CD4-positive, alpha-beta T cell treated with Interleukin-4 for 1 hour (primary cell): ENCODE measurements around the gene SMC1B.
"Not testable (repeated sequence)": the region's sequence is repeated elsewhere in the genome, so short reads cannot be mapped to it uniquely, and the experiment has no call there.

Experiments
- DNase-seq, 2 donors: peaks; one replicate each; pipeline ENCODE4 v3.0.0-alpha.2; 2020 to 2022

SMC1B gene

DNA sequence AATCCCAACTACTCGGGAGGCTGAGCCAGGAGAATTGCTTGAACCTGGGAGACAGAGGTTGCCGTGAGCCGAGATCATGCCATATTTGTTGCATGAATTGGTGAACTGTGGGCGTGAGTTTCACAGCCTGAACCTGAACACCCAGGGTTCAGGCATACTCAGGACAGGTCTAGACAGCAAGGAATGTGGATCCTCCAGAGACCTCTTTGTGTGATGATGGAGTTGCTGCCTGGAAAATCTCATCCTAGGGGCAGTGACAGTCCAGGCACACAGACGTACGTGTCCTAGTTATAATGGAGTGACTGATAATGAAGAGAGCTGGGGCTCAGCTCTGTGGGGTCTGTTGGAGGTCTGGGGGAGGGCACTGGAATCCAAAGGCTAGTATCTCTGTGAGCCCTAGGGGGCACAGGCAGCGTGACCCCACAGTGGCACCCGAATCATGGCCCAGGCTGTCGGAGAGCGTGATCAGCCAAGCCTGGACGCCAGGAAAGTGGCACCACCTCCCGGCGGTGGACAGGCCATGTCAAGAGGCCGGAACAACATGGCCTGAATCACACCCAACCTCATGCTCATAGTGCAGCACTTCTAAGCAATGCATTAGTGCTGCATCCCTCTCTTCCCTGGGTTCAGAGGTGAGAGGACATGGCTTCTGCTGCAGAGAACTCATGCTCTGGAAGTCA, 31.8 kb upstream of the SMC1B start:
- DNase-seq = no peak

DNA sequence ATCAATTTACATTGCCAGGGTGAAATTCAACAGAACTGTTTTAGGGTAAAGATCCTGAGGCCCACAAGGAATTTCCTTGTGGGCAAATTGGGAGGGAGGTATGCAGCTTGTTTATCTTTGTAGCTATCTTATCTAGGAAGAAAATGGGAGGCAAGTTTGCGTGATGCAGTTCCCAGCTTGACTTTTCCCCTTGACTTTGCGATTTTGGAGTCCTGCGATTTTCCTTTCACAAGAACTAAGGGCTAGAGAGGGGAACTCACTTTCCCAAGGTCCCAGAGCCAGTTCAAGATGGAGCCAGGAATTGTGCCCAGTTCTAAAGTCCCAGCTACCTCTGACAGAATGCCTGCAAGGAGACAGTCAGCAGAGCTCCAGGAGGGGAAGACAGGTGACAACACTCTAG, 30.8 kb upstream of the SMC1B start:
- DNase-seq = no peak

DNA sequence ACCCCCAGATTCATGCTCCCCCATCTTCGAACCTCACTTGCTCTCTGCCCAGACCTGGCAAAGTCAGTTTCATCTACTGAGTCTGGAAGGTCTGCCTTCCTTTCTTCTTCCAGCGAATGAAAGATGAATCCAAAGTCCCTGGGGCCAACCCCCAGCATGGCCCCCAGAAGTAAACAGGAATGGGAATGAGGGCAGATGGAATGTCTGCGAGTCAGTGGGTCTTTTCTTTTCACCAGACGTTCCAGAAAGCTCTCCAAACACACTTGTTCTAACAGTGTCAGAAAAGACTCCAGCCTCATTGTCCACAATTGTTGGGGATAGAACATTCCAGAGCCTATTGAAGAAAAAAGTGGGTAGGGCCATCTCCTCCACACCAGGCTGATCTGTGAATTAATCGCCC, 28.7 kb upstream of the SMC1B start:
- no peak for DNase-seq

DNA sequence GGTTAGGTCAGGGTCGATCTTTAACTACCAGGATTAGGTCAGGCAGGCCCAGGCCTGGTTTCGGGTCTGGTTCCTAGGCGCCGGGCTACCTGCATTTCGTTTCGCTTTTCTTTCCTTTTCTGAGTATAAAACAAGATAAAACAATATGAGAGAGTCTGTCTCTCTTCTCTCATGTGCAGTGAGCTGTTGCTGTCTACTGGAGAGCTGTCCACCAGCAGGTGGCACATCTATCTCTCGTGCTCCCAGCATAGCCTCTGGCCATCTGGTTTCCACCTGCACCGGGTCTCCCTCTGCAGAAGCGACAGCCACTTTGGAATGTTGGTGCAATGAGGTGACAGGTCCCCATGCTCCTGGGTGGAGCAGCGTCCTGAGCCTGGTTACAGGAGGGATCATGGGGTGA, 27.7 kb upstream of the SMC1B start:
- DNase-seq = peak; percentile 18 to 33

DNA sequence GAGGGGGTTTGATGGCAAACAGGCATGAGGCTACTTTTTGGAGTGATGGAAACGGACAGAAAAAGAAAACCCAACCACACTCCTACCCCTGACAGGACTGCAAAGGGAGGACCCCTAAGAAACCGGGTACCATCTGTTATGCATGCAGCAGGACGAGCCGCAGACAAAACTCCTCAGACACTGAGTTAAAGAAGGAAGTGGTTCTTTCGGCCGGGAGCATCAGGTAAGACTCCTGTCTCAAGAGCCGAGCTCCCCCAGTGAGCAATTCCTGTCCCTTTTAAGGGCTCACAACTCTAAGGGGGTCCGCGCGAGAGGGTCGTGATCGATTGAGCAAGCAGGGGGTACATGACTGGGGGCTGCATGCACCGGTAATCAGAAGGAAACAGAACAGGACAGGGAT, 27.3 kb upstream of the SMC1B start:
- peak in 1 of 2 donors; percentile 16 for DNase-seq

DNA sequence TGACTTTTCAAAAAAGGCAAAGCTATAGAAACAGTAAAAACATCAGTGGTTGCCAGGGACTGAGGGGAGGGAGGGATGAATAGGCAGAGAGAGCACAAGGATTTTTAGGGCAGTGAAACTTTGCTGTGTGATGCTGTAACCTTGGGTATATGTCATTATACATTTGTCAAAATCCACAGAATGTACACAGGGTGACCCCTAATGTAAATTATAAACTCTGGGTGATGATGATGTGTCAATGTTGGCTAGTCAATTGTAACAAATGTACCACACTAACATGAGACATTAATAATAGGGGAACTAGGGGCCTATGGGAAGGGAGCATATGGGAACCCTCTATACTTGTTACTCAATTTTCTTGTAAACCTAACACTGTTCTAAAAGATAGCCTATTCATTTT, 24.9 kb upstream of the SMC1B start:
- DNase-seq = no peak

DNA sequence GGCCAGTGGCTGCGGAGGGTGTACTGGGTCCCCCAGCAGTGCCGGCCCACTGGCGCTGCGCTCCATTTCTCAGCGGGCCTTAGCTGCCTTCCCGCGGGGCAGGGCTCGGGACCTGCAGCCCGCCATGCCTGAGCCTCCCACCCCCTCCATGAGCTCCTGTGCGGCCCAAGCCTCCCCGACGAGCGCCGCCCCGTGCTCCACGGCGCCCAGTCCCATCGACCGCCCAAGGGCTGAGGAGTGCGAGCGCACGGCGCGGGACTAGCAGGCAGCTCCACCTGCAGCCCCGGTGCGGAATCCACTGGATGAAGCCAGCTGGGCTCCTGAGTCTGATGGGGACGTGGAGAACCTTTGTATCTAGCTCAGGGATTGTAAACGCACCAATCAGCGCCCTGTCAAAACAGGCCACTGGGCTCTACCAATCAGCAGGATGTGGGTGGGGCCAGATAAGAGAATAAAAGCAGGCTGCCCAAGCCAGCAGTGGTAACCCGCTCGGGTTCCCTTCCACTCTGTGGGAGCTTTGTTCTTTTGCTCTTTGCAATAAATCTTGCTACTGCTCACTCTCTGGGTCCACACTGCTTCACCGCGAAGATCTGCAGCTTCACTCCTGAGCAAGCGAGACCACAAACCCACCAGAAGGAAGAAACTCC, 23.6 kb upstream of the SMC1B start:
- DNase-seq = not testable (repeated sequence)

DNA sequence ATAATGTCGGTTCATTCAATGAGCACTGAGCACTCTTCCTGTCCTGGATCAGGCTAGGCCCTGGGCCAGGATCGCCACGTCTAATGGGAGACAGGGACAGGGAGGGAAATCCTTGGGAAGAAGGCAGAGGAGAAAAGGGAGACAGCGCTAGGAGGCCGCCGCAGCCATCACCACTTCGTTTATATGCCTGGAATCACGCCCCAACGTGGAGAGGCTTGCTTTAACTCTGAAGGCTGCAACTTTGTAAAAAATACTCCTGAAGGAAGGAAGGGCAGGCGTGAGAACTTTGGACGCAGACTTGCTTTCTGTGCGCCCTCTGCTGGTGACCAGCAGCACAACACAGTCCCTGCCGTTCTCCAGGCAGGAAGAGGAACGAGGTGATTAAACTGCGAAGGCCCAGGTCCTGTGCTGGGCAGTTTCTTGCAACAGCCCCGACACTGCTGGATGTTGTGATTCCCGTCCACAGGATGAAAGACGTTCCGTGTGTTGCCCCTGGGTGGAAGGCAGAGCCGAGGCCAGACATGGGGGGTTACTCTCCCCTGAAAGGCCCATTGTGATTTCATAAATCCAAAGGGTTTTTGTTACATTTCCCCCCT, 22.2 kb upstream of the SMC1B start:
- DNase-seq = peak; percentile 84 to 85

DNA sequence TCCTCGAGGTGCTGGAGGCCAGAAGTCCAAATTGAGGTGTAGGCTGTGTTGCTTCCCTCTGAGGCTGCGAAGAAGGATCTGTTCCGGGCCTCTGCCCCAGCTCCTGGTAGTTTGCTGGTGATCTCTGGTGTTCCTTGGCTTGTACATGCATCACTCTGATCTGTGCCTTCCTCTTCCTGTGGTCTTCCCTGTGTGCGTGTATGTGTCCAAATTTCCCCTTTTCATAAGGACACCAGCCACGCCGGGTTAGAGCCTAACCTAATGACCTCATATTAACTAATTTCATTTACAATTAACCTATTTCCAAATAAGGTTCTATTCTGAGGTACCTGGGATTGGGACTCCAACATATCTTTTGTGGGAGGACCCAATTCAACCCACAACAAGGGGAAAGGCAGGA, 21.6 kb upstream of the SMC1B start:
- DNase-seq = no peak

DNA sequence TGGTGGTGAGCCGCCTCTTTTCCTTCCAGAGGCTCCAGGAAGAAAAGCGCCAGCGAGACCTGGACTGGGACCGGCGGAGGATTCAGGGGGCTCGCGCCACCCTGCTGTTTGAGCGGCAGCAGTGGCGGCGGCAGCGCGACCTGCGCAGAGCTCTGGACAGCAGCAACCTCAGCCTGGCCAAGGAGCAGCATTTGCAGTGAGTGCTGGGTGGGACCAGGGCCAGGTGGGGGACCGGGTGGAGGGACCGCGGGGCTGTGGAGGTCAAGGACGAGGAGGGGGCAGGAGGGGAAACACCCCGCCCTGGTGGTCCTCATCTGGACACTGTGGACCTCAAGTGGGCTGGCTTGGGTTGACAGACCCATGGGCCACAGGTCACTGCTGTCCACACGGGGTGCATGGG, 17.5 kb upstream of the SMC1B start:
- no peak for DNase-seq

DNA sequence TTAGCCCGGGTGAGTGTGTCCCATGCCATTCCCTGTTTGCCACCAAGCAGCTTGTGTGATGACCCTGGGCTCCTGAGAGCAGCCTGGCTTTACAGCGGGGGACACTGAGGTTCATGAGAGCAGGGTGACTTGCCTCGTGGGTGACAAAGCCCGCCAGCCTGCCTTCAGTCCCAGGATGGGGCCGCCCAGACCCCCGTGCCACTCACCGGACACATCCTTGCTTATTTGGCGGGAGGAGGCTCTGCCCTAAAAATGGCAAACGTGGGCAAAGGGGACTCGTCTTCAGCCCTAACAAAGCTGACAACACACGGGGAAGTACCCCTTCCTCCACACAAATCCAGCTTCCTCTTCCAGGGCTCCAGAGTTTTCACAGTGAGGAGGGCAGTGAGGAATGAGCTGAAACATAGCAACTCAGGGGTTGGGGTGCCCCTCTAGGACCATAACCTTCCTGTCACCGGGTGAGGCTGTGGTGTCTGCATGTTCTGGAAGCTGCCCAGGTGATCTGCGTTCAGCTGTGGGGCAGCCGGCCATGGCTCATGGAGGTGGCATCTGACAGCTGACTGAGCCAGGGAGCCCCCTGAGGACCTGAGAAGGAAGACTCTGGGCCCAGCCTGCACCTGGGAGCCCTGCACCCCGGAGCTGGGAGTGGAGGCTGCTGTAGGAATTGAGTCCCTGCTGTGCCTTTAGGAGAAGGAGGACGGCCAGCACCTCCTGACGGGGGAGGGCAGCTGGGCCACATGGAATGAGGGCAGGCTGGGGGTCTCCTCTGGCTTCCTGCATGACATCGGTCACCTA, 16.8 kb upstream of the SMC1B start:
- no peak for DNase-seq

DNA sequence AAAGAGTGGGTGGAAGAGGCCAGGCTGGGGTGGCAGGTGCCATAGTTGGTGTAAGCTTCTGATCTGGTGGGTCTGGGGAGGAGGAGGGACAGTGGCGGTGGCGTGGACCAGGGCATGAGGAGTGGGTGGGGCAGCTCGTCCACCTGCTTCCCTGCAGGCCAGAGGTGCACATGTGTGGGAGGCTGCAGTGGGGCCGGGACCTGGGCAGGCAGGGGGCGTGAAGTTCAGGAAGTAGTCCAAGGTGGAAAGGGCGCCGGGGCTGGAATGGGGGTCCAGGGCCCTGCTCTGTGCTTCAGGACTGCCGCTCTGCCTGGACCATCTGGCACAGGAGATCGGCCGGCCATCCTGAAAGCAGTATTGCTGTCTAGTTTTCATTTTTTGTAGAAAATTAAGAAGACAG, 16.0 kb upstream of the SMC1B start:
- no peak for DNase-seq

DNA sequence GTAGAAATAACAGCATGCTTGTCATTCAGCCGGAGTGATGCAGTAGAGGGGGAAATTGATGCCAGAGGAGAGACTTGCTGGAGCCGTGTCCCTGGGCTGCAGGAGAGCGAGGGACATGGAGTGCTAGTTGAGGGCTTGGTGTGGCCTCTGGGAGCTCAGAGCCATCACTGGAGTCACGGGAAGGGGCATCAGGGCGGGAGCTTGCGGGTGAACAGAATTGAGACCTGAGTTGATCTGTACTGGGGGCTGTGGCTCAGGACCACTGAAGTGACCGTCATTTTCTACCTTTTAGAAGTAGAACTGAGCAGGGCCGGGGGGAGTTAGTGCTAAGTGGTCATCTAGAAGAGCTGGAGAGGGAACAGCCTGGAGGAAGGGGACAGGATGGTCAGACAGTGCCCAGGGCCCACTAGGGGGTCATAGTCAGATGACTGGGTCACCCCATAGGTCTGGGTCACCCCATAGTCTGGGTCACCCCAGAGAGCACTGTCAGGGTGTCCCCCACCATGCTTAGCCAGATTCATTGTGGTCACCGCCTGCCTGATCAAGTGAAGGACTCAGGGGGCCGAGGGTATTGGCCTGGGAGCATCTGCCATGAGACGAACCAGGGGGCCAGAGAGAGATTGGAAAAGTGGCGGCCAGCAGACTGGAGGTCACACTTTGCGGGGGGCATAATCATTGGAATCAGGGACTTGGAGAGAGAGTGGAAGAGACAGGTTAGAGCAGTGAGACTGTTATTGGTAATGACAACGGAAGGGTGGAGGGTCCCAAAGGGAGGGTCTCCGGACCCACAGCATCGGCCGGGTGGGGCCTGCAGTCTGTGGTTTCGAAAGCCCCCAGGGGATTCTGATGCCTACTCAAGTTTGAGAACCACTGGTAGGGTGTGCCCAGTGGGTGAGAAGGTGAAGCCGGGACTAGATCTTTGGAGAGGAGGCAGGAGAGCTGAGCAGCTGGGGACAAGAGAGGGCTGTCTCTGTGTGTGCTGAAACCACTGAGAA, 15.3 kb upstream of the SMC1B start:
- DNase-seq = no peak

DNA sequence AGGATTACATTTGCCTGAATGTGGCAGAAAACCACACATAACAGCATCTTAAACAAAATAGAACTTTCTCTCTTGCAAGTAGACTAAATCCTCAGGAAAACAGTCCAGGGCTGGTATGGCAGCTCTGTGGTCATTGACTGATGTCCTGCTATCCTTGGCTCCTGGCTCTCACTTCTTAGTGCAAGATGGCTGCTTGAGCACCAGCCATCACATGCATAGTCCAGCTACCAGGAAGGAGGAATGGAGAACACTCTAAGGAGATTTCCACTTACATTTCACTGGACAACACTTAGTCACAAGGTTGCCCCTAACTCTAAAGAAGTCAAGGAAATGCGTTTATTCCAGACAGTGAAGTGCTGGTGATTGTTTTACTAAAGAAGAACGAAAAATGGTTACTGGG, 13.7 kb upstream of the SMC1B start:
- DNase-seq = no peak

DNA sequence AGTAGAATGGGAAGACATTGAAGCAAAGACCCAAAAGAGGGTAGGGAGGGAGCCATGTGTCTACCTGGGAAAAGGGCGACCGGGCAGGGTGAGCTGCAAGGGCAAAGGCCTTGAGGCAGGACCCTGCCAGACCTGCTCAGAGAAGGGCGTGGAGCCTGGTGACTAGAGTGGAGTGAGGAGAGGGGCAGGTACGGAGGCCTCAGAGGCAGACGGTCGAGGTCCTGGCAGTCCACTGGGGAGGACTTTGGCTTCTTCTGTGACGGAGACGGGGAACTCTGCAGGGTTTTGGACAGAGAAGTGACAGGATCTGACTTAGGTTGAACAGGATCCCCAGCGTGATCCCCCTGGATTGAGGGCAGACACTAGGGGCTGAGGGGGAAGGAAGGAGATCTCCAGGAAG, 13.0 kb upstream of the SMC1B start:
- DNase-seq = no peak

DNA sequence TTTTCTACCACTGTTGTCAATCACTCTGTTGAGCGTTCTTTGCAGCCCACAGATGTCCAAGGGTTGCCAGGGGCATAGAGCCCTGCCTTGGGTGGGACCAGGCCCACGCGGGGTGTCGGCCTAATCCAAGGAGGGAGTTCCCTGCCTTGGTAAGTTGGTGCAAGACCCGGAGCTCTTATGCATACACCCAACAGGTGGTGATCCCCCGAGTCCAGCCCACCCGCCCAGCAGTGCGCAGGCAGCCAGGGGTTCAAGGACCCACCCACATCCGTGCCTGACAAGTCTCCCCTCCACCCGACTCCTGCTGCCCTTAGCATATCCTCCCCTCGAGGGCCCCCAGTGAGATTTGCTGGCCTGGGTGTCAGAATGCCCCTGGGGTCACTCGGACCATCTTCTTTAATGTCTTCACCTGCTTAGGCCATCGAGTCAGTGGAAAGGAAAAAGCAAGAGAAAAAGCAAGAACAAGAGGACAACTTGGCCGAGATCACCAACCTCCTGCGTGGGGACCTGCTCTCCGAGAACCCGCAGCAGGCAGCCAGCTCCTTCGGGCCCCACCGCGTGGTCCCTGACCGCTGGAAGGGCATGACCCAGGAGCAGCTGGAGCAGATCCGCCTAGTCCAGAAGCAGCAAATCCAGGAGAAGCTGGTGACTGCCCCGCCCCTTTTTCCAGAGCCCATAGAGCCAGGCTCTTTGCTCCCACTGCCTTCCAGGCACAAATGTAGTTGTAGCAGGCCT, 12.3 kb upstream of the SMC1B start:
- DNase-seq = no peak

DNA sequence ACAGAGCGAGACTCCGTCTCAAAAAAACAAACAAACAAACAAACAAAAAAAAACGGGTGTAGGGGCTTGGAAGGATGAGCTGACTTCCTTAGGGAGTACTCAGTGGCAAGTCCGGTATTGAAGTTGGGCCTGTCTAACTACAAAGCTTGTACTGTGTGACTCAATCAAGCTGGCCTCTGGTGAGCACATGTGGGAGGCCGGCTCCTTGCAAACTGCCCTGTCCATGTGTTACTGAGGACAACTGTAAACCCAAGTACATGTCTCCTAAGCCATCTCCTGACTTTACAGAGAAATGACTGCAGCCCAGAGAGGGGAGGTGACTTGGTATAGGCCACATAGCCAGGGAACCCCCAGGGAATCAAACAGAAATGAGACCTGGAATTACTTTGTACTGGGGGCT, 11.7 kb upstream of the SMC1B start:
- DNase-seq = no peak

DNA sequence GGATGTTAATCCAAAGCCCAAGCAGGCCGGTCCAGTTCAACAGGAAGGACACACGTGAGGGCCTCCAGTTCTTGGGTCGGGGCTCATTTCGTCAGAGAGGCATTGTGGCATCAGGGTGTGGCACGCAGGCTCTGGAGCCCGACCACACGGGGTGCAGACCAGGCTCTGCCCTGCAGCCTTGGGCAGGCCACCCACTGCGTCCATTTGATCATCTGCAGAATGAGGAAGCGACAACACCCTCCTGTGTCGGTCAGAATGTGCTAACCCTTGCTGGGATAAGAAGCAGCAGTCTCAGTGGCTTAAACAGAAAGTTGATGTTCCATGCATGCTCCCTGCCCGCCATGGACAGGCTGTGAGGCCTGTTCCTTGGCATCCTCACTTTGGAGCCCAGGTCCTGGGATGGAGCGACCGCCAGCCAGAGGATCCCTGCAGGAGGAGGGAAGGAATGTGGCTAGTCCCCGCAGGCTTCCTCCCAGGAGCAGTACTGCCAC, 10.9 kb upstream of the SMC1B start:
- DNase-seq = peak in 1 of 2 donors; percentile 70

DNA sequence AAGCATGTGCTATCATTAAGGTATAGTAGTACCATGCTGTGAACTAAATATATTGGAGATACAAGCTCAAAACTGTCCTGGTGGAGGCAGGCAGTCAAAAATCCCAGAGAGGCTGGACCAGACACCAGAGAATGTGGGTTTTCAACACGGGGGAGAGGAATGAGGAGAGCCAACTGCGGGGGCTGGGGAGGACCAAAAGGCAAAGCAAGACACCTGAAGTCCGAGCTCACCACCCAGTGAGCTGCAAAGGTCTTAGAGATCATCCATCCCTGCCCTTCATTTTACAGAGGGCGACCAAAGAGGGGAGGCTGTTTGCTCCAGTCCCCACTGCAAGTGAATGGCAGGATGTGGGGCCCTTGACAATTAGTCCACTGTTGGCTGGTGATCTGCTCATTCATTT, 10.1 kb upstream of the SMC1B start:
- no peak for DNase-seq

DNA sequence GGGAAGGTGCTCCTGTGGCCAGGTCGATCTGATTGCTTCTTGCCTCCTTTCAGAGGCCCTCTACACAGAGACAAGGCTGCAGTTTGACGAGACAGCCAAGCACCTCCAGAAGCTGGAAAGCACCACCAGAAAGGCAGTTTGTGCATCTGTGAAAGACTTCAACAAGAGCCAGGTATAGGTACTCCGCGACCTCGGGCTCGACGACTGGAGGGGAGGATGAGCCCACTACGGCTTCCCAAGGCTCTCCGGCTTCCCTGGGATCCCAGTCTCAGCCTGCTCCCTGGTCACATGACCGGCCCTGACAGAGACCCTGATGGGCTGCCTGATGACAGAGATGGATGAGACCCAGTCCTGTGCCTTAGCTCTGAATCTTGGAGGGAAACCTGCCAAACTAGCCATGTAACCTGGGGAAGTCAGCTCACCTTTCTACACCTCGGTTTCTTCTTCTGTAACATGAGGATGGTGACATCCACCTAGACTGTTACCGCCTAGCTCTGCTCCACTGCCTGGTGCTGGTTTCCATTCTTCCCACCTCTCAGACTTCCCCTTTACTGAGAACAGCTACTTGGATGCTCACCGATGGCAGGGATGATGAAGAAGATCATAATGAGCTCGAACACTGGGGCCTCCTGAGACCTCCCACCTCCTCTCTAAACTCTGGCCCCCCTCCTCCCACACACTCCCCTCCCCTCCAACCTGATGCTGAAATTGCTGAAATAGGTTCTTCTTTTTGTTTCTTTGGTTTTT, 9.0 kb upstream of the SMC1B start:
- no peak for DNase-seq
